SU-DHL-6 (cell line): ENCODE data around the gene DLG3.

Source experiments
- CTCF ChIP-seq: fragments of 200-600 bp; sonication (generic); IDR thresholded peaks from one replicate; pipeline ENCODE4 v1.5.1; 2017; ENCODE audit warnings: antibody characterized with exemption, mild to moderate bottlenecking, low read length, moderate library complexity; ENCODE audit not compliant: insufficient read depth, poor library complexity, severe bottlenecking
- EZH2phosphoT487 ChIP-seq: fragments of 200-600 bp; sonication (generic), shearing (Covaris generic); conservative IDR thresholded peaks from 2 replicates; pipeline ENCODE4 v1.6.1; 2018; ENCODE audit warnings: mild to moderate bottlenecking, antibody characterized with exemption, low read length, moderate library complexity, mixed read lengths

GRCh38 chrX:70410921-70411320 is 33.7 kb upstream of the DLG3 start:
- TF ChIP-seq CTCF (no peak), EZH2phosphoT487 (no peak)
